Mesenchymal stem cell (in vitro differentiated cells and primary cell): ENCODE measurements around the gene MED12L.
"Not testable (repeated sequence)": the region's sequence is repeated elsewhere in the genome, so short reads cannot be mapped to it uniquely, and the experiment has no call there.

ENCODE experiments used
- DNase-seq: peaks from one replicate; pipeline ENCODE4 v3.0.0-alpha.2; 2013
- H2AFZ ChIP-seq: one replicate; pipeline ENCODE4 v1.6.1; 2013; ENCODE audit warnings: low read depth, mild to moderate bottlenecking, control low read depth, inconsistent platforms, low read length, moderate library complexity
- H2AK5ac ChIP-seq: 2 replicates; pipeline ENCODE4 v1.6.1; 2013; ENCODE audit warnings: low read length, moderate library complexity, mild to moderate bottlenecking, inconsistent platforms; ENCODE audit not compliant: severe bottlenecking
- H2BK120ac ChIP-seq: one replicate; pipeline ENCODE4 v1.6.1; 2013; ENCODE audit warnings: low read depth, mild to moderate bottlenecking, inconsistent platforms, low read length, moderate library complexity
- H2BK12ac ChIP-seq, 2 experiments: one replicate each; pipeline ENCODE4 v1.6.1; 2013; ENCODE audit warnings: inconsistent platforms in 2 of 2, low read length in 2 of 2, mild to moderate bottlenecking in 2 of 2, moderate library complexity in 2 of 2, control low read depth in 1 of 2
- H2BK15ac ChIP-seq: one replicate; pipeline ENCODE4 v1.6.1; 2013; ENCODE audit warnings: mild to moderate bottlenecking, low read depth, inconsistent platforms; ENCODE audit not compliant: poor library complexity, severe bottlenecking
- H2BK5ac ChIP-seq: 2 replicates; pipeline ENCODE4 v1.6.1; 2013; ENCODE audit warnings: low read depth, mild to moderate bottlenecking, low read length, control low read depth, inconsistent platforms; ENCODE audit not compliant: poor library complexity, severe bottlenecking
- H3K14ac ChIP-seq, 2 experiments: one replicate each; pipeline ENCODE4 v1.6.1; 2013; ENCODE audit warnings: inconsistent platforms in 2 of 2, low read length in 2 of 2, control low read depth in 1 of 2, mild to moderate bottlenecking in 1 of 2, moderate library complexity in 1 of 2
- H3K18ac ChIP-seq, 2 experiments: one replicate each; pipeline ENCODE4 v1.6.1; 2013; ENCODE audit warnings: inconsistent platforms in 2 of 2, low read length in 2 of 2, control low read depth in 1 of 2, low read depth in 1 of 2, mild to moderate bottlenecking in 1 of 2
- H3K23ac ChIP-seq, 2 experiments: one replicate each; pipeline ENCODE4 v1.6.1; 2013; ENCODE audit warnings: inconsistent platforms in 2 of 2, low read length in 2 of 2, mild to moderate bottlenecking in 2 of 2, moderate library complexity in 2 of 2, control low read depth in 1 of 2
- H3K27ac ChIP-seq: 2 replicates; pipeline ENCODE4 v1.5.1; 2013; ENCODE audit warnings: mild to moderate bottlenecking, moderate library complexity, low read length, control low read depth, inconsistent platforms; ENCODE audit not compliant: poor library complexity, severe bottlenecking
- H3K27me3 ChIP-seq, 2 experiments: 2 replicates each; pipeline versions ENCODE4 v1.6.1 to v1.7.0; 2013; ENCODE audit warnings: low read length in 2 of 2, mild to moderate bottlenecking in 2 of 2, moderate library complexity in 2 of 2, control low read depth in 1 of 2, inconsistent platforms in 1 of 2; ENCODE audit not compliant: control insufficient read depth in 1 of 2, insufficient read depth in 1 of 2
- H3K36me3 ChIP-seq, 2 experiments: 2 replicates each; pipeline versions ENCODE4 v1.6.1 to v1.7.0; 2013; ENCODE audit warnings: low read length in 2 of 2, control low read depth in 1 of 2, inconsistent platforms in 1 of 2, low read depth in 1 of 2, mild to moderate bottlenecking in 1 of 2; ENCODE audit not compliant: insufficient read depth in 2 of 2, control insufficient read depth in 1 of 2
- H3K4ac ChIP-seq, 2 experiments: one replicate each; pipeline ENCODE4 v1.6.1; 2013; ENCODE audit warnings: inconsistent platforms in 2 of 2, low read length in 2 of 2, mild to moderate bottlenecking in 2 of 2, moderate library complexity in 2 of 2, control low read depth in 1 of 2, low read depth in 1 of 2
- H3K4me1 ChIP-seq: 2 replicates; pipeline ENCODE4 v1.6.1; 2013; ENCODE audit warnings: low read depth, low read length, control low read depth; ENCODE audit not compliant: control insufficient read depth, insufficient read depth
- H3K4me2 ChIP-seq: 2 replicates; pipeline ENCODE4 v1.6.1; 2013; ENCODE audit warnings: low read length, mild to moderate bottlenecking, inconsistent platforms; ENCODE audit not compliant: poor library complexity, severe bottlenecking
- H3K4me3 ChIP-seq, 2 experiments: 2 replicates each; pipeline versions ENCODE4 v1.5.1 to v1.7.0; 2013; ENCODE audit warnings: low read length in 2 of 2, mild to moderate bottlenecking in 2 of 2, control low read depth in 1 of 2, low read depth in 1 of 2; ENCODE audit not compliant: insufficient read depth in 1 of 2
- H3K79me1 ChIP-seq: replicated peaks from 2 replicates; pipeline ENCODE4 v1.6.1; 2013; ENCODE audit warnings: mild to moderate bottlenecking, control low read depth, low read length, inconsistent platforms; ENCODE audit not compliant: poor library complexity, severe bottlenecking
- H3K9ac ChIP-seq: 2 replicates; pipeline ENCODE4 v1.7.0; 2013; ENCODE audit warnings: mild to moderate bottlenecking, low read length, moderate library complexity
- H3K9me3 ChIP-seq: 2 replicates; pipeline ENCODE4 v1.7.0; 2013; ENCODE audit warnings: mild to moderate bottlenecking, low read length; ENCODE audit not compliant: control insufficient read depth
- H4K8ac ChIP-seq: one replicate; pipeline ENCODE4 v1.6.1; 2013; ENCODE audit warnings: inconsistent platforms, mild to moderate bottlenecking, low read length, moderate library complexity
- H4K91ac ChIP-seq: one replicate; pipeline ENCODE4 v1.6.1; 2013; ENCODE audit warnings: mild to moderate bottlenecking, low read length, inconsistent platforms
- WGBS: methylation state at CpG from one replicate; pipeline ENCODE4 v1.1.7; 2013; ENCODE audit warnings: mixed read lengths; 5-methylcytosine and 5-hydroxymethylcytosine counted together

Gene MED12L

GRCh38 chr3:151058740-151059139 lies 26.7 kb upstream of the MED12L start:
- Histone ChIP-seq H4K8ac (no peak overlapping the region), H2BK12ac (no peak overlapping the region)

GRCh38 chr3:151062611-151063010 lies 22.9 kb upstream of the MED12L start:
- H4K91ac ChIP-seq = no peak overlapping the region
- H4K8ac ChIP-seq = no peak overlapping the region
- no peaks in the 10 kb centered on the region for H3K27me3 ChIP-seq
- DNase-seq = no peak
- H3K4me3 ChIP-seq = no peak overlapping the region
- H3K79me1 ChIP-seq = no peaks in the 10 kb centered on the region
- no peak overlapping the region for H2BK120ac ChIP-seq
- H3K4me1 ChIP-seq = no peaks in the 10 kb centered on the region
- H2AK5ac ChIP-seq = no peak overlapping the region
- no peak overlapping the region for H2AFZ ChIP-seq
- H3K18ac ChIP-seq = no peak overlapping the region
- H3K4ac ChIP-seq = no peak overlapping the region
- H2BK12ac ChIP-seq = no peak overlapping the region
- H3K23ac ChIP-seq = no peak overlapping the region
- H2BK15ac ChIP-seq = no peak overlapping the region
- no peak overlapping the region for H3K14ac ChIP-seq
- no peak overlapping the region for H2BK5ac ChIP-seq
- no peaks in the 10 kb centered on the region for H3K36me3 ChIP-seq
- no peak overlapping the region for H3K4me2 ChIP-seq
- no peak overlapping the region for H3K9ac ChIP-seq
- no peak overlapping the region for H3K27ac ChIP-seq
- no peaks in the 10 kb centered on the region for H3K9me3 ChIP-seq
- WGBS = 50% methylated on average over 1 of the region's 1 CpG

More at GRCh38 chr3:151058740-151059139, 26.7 kb upstream of the MED12L start:
- Histone ChIP-seq H2AK5ac (no peak overlapping the region), H2BK5ac (no peak overlapping the region), H3K18ac (no peak overlapping the region), H3K9me3 (no peaks in the 10 kb centered on the region), H3K4me2 (no peak overlapping the region), H3K23ac (no peak overlapping the region), H2BK15ac (no peak overlapping the region), H3K4me3 (no peak overlapping the region), H3K27ac (no peak overlapping the region), H2BK120ac (no peak overlapping the region), H3K4ac (no peak overlapping the region), H3K14ac (peak overlapping the region in 1 of 2 experiments; percentile 44), H4K91ac (no peak overlapping the region), H2AFZ (no peak overlapping the region), H3K4me1 (no peaks in the 10 kb centered on the region), H3K79me1 (no peaks in the 10 kb centered on the region), H3K36me3 (no peaks in the 10 kb centered on the region), H3K9ac (no peak overlapping the region), H3K27me3 (no peaks in the 10 kb centered on the region)
- no peak for DNase-seq
- WGBS = 70% methylated on average over 7 of the region's 7 CpGs

GRCh38 chr3:151067158-151067557 lies 18.3 kb upstream of the MED12L start:
- Histone ChIP-seq H3K27me3 (no peaks in the 10 kb centered on the region), H4K91ac (no peak overlapping the region), H2AK5ac (no peak overlapping the region), H3K27ac (no peak overlapping the region), H3K9ac (no peak overlapping the region), H3K4me3 (no peak overlapping the region), H3K9me3 (no peaks in the 10 kb centered on the region), H2AFZ (no peak overlapping the region), H2BK5ac (no peak overlapping the region), H3K4me1 (no peaks in the 10 kb centered on the region), H2BK15ac (no peak overlapping the region), H4K8ac (no peak overlapping the region), H3K4ac (no peak overlapping the region), H3K18ac (no peak overlapping the region), H3K14ac (no peak overlapping the region), H2BK120ac (no peak overlapping the region), H3K4me2 (no peak overlapping the region), H3K36me3 (no peaks in the 10 kb centered on the region), H3K79me1 (no peaks in the 10 kb centered on the region), H2BK12ac (no peak overlapping the region), H3K23ac (no peak overlapping the region)
- no peak for DNase-seq
- WGBS = 42% methylated on average over 2 of the region's 2 CpGs

- H3K23ac ChIP-seq, H3K4ac ChIP-seq, H2BK12ac ChIP-seq, H4K8ac ChIP-seq, H3K79me1 ChIP-seq, H3K4me2 ChIP-seq, H3K9me3 ChIP-seq, H4K91ac ChIP-seq, H3K27ac ChIP-seq, H3K36me3 ChIP-seq, H3K4me1 ChIP-seq, H3K4me3 ChIP-seq, H3K14ac ChIP-seq, H3K9ac ChIP-seq, H3K18ac ChIP-seq, DNase-seq, H2AK5ac ChIP-seq, H2BK5ac ChIP-seq, H2AFZ ChIP-seq, H2BK120ac ChIP-seq, H2BK15ac ChIP-seq: not testable (repeated sequence)
- 90% methylated on average over 7 of the region's 7 CpGs for WGBS
- peaks cover 7 to 22% of the 10 kb centered on the region in 2 experiments for H3K27me3 ChIP-seq
Observed at GRCh38 chr3:151072842-151073241, 12.6 kb upstream of the MED12L start.
